Spinal cord (tissue), 10 donors: Measurements from ENCODE around the gene CASP8. TPM values are rescaled to one million over a fixed set of nuclear protein-coding genes. Genes with fewer than 3 reads are reported as not detected.

ENCODE experiments used
- DNase-seq, 6 donors: peaks; one replicate each; pipeline versions ENCODE4 v3.0.0 to v3.0.0-alpha.2; 2013 to 2015; ENCODE audit warnings: low spot score in 6 of 6, low read depth in 4 of 6
- H3K27ac ChIP-seq: one replicate; pipeline ENCODE4 v1.5.1; 2013; ENCODE audit warnings: low read depth, low read length, control low read depth
- H3K27me3 ChIP-seq: one replicate; pipeline ENCODE4 v1.6.1; 2013; ENCODE audit warnings: low read length; ENCODE audit not compliant: control insufficient read depth, insufficient read depth
- H3K36me3 ChIP-seq: one replicate; pipeline ENCODE4 v1.6.1; 2013; ENCODE audit warnings: low read length; ENCODE audit not compliant: control insufficient read depth, insufficient read depth
- H3K4me1 ChIP-seq: one replicate; pipeline ENCODE4 v1.6.1; 2013; ENCODE audit warnings: low read length; ENCODE audit not compliant: control insufficient read depth, insufficient read depth
- H3K4me3 ChIP-seq: one replicate; pipeline ENCODE4 v1.5.1; 2013; ENCODE audit warnings: low read depth, low read length, control low read depth
- H3K9me3 ChIP-seq: one replicate; pipeline ENCODE4 v1.6.1; 2013; ENCODE audit warnings: low read length; ENCODE audit not compliant: control insufficient read depth, insufficient read depth
- WGBS: methylation state at CpG from one replicate; pipeline ENCODE4 v1.1.5; 2013; ENCODE audit warnings: missing lambda C conversion rate; ENCODE audit not compliant: insufficient coverage; 5-methylcytosine and 5-hydroxymethylcytosine counted together
- long read RNA-seq, 4 donors: transcript quantifications; one replicate each; lab custom pipeline, GENCODE V29; 2026
- polyA plus RNA-seq, 2 donors: library from polyadenylated mRNA; unstranded; fragments of 120-200 nt; gene quantifications; one replicate each; pipeline ENCODE4 v1.2.1, GENCODE V29; 2013; ENCODE audit not compliant: insufficient read length in 2 of 2
- total RNA-seq, 2 donors: library from RNA; depleted of rRNA in 1 of 2; stranded (reverse); fragments of 120-200 nt in 1 of 2; fragments of >200 nt in 1 of 2; gene quantifications; one replicate each; pipeline versions ENCODE4 v1.2.3 to v1.2.4, GENCODE V29; 2013 to 2014
- donor health status: healthy.

The CASP8 gene
- 10 to 100 TPM; 11.1 to 17.1 TPM for total RNA-seq
- 1 to 10 TPM; 5.1 to 6.9 TPM for polyA plus RNA-seq
- long read RNA-seq, donor 1, result 0 reads
- long read RNA-seq, donor 2, result 0 reads
- long read RNA-seq, donor 3, result 0 reads
- long read RNA-seq, donor 4, partial matches to known transcripts, result 20 of 20 reads
- long read RNA-seq, donor 4, other reads (novel, unspliced or antisense), result 0 of 20 reads

DNA sequence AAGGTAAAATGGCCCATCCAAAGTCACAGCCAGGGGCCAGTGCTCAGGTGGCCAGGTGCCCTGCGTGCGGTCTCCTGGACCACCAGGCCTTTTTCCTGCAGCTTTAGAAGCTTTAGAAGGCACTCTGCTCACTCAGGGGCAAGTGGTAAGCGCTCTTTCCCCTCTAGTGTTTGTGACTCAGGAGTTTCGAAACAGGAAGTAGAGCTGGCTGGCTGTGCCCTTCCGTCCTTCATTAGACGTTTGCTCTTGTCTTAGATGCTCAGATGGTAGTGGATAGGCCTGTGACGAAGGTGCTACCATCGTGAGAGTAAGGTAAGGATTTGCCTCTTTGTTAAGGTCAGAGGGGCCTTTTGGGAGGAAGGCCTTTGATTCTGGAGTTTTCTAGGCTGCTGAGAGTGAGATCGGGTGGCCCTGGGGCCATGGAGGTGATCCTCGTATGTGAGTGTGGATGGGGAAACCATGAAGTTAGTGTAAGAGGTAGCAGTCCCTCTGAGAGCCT, at the start of gene CASP8:
Gene CASP8 (plus strand): TSS at position 235 of the 499 bp plus-strand sequence. CDS start 5,951 bp downstream, outside the sequence.
- 96% methylated on average over 10 of the region's 10 CpGs for WGBS
- Histone ChIP-seq H3K27ac (no peak within 1 kb of the TSS), H3K4me1 (peaks cover 7% of the 10 kb centered on the region), H3K4me3 (no peak within 1 kb of the TSS), H3K9me3 (no peaks in the 10 kb centered on the region), H3K27me3 (no peaks in the 10 kb centered on the region), H3K36me3 (no peaks in the 10 kb centered on the region)
- no peak for DNase-seq

GRCh38 chr2:201215963-201216362, 44.4 kb upstream of the CASP8 start:
- Histone ChIP-seq H3K4me1 (no peaks in the 10 kb centered on the region), H3K36me3 (no peaks in the 10 kb centered on the region), H3K4me3 (no peak overlapping the region), H3K27ac (no peak overlapping the region), H3K27me3 (no peaks in the 10 kb centered on the region), H3K9me3 (no peaks in the 10 kb centered on the region)
- 93% methylated on average over 2 of the region's 4 CpGs for WGBS
- no peak for DNase-seq

- WGBS, result no CpG with 5 or more reads among the region's 1 CpG
- H3K27me3 ChIP-seq, result no peaks in the 10 kb centered on the region
- no peaks in the 10 kb centered on the region for H3K9me3 ChIP-seq
- no peaks in the 10 kb centered on the region for H3K4me1 ChIP-seq
- no peaks in the 10 kb centered on the region for H3K36me3 ChIP-seq
- DNase-seq, result no peak
- H3K27ac ChIP-seq, result no peak overlapping the region
- H3K4me3 ChIP-seq, result no peak overlapping the region
These were observed 43.4 kb upstream of the CASP8 start for GRCh38 chr2:201216918-201217317.

GRCh38 chr2:201218780-201219179, 41.6 kb upstream of the CASP8 start:
- no peak for DNase-seq
- Histone ChIP-seq H3K27ac (no peak overlapping the region), H3K4me1 (no peaks in the 10 kb centered on the region), H3K4me3 (no peak overlapping the region), H3K27me3 (no peaks in the 10 kb centered on the region), H3K9me3 (no peaks in the 10 kb centered on the region), H3K36me3 (no peaks in the 10 kb centered on the region)
- WGBS, result 100% methylated on average over 4 of the region's 6 CpGs

DNA sequence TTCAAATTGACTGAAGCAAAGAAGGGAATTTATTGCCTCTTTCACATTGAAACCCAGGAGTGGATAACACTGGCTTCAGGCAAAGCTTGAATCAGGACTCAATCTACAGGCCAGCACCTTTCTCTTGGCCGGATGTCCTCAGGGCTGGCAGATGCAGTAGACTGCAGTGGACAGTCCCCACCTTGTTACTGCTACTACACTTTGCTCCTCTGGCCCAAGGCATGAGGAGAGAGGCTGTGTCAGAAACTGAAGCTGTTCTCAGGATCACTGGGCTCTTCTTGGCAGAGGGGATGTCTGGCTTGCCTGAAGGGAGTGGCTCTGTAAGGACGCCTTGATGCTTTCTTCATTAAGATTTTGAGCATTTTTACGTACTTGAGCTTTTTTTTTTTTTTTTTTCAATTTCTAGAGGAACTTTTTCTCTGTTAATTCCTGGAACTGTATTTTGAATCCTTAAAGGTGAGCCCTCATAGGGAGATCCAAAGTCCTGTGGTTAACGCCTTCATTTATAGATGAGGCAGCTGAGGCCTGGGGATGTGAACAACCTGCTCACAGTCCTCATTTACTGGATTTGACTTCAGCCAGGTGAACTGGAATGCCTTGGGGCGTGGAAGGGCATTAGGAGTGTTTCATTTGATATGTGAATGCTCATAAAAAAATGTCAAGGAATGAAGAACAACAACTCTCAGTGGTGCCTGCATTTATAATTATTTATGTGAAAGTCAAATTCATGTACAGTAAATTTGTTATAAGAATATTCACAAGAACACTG, 40.8 kb upstream of the CASP8 start:
- no peaks in the 10 kb centered on the region for H3K36me3 ChIP-seq
- no peak overlapping the region for H3K27ac ChIP-seq
- no peaks in the 10 kb centered on the region for H3K4me1 ChIP-seq
- no peak for DNase-seq
- no peak overlapping the region for H3K4me3 ChIP-seq
- H3K9me3 ChIP-seq, result no peaks in the 10 kb centered on the region
- WGBS, result 100% methylated on average over 1 of the region's 5 CpGs
- H3K27me3 ChIP-seq, result no peaks in the 10 kb centered on the region

GRCh38 chr2:201220102-201220570, 40.2 kb upstream of the CASP8 start:
- Histone ChIP-seq H3K4me3 (no peak overlapping the region), H3K27ac (no peak overlapping the region), H3K4me1 (no peaks in the 10 kb centered on the region), H3K27me3 (no peaks in the 10 kb centered on the region), H3K9me3 (no peaks in the 10 kb centered on the region), H3K36me3 (no peaks in the 10 kb centered on the region)
- no CpG with 5 or more reads among the region's 4 CpGs for WGBS
- DNase-seq, result peak in 1 of 6 donors; percentile 38

DNA sequence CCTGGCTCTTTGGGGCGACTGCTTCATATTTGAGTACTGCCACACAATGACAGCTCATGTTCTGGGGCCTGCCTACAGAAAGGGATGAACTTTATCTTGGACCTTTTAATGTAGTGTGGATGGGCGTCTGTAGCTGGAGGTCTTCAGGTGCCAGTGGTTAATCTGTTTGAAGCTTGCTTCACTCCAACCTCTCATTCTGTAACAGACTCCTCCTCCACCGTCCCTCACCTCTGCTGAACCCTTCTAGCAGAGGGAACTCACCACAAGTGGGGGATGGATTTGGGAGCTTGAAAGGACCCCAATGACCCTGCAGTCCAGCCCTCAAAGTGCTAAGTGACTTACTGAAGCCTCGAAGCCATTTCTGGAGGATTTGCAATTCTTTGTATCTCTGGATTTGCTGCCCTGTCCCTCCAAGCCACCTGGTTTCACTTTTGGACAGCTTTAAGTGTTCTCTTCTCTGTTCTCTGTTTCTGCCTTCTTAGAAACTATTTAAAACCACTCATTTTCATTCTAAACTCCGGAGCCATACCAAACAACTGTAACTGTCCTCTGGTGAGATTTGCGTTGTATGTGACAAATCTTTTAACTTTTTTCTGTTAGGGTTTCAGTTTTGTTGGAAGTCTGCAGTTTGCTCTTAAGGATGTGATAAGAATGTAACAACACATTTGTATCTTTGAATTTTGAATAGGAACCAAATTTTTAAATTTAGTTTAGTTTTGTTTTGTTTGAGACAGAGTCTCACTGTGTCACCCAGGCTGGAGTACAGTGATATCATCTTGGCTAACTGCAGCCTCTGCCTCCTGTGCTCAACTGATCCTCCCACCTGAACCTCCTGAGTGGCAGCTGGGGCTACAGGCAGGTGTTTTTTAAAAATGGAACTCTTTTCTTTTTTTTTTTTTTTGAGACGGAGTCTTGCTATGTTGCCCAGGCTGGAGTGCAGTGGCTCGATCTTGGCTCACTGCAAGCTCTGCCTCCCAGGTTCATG, 37.0 kb upstream of the CASP8 start:
- no peaks in the 10 kb centered on the region for H3K9me3 ChIP-seq
- no peaks in the 10 kb centered on the region for H3K4me1 ChIP-seq
- no peak overlapping the region for H3K27ac ChIP-seq
- H3K27me3 ChIP-seq, result no peaks in the 10 kb centered on the region
- WGBS, result 92% methylated on average over 2 of the region's 8 CpGs
- no peaks in the 10 kb centered on the region for H3K36me3 ChIP-seq
- H3K4me3 ChIP-seq, result no peak overlapping the region
- DNase-seq, result no peak

GRCh38 chr2:201228271-201228911, 31.9 kb upstream of the CASP8 start:
- H3K27ac ChIP-seq, result no peak overlapping the region
- no peaks in the 10 kb centered on the region for H3K9me3 ChIP-seq
- no peak overlapping the region for H3K4me3 ChIP-seq
- H3K36me3 ChIP-seq, result no peaks in the 10 kb centered on the region
- 60% methylated on average over 1 of the region's 3 CpGs for WGBS
- peaks cover 3% of the 10 kb centered on the region for H3K4me1 ChIP-seq
- no peaks in the 10 kb centered on the region for H3K27me3 ChIP-seq
- no peak for DNase-seq

GRCh38 chr2:201228912-201229290, 31.4 kb upstream of the CASP8 start:
- no peak for DNase-seq
- Histone ChIP-seq H3K27ac (no peak overlapping the region), H3K36me3 (no peaks in the 10 kb centered on the region), H3K4me1 (peaks cover 3% of the 10 kb centered on the region), H3K27me3 (no peaks in the 10 kb centered on the region), H3K9me3 (no peaks in the 10 kb centered on the region), H3K4me3 (no peak overlapping the region)
- WGBS, result 73% methylated on average over 10 of the region's 12 CpGs
